Liver (tissue), 9 donors: ENCODE results near the gene SHOC2. TPM values are rescaled to one million over a fixed set of nuclear protein-coding genes. Genes with fewer than 3 reads are reported as not detected.

Source experiments
- DNase-seq: peaks from one replicate; pipeline ENCODE4 v3.0.0-alpha.2; 2017; ENCODE audit warnings: low spot score
- H3K27ac ChIP-seq, 2 donors: one replicate each; pipeline ENCODE4 v1.7.0; 2013; ENCODE audit warnings: inconsistent platforms in 2 of 2, low read length in 2 of 2, control low read depth in 1 of 2, low read depth in 1 of 2, mild to moderate bottlenecking in 1 of 2
- H3K27me3 ChIP-seq, 4 donors: one replicate each; pipeline versions ENCODE4 v1.6.1 to v1.7.0; 2013; ENCODE audit warnings: low read length in 3 of 4, inconsistent platforms in 1 of 4, mild to moderate bottlenecking in 1 of 4, moderate library complexity in 1 of 4; ENCODE audit not compliant: control insufficient read depth in 4 of 4, insufficient read depth in 4 of 4
- H3K36me3 ChIP-seq, 4 donors: one replicate each; pipeline versions ENCODE4 v1.6.1 to v1.7.0; 2013; ENCODE audit warnings: low read length in 3 of 4, mild to moderate bottlenecking in 3 of 4, low read depth in 1 of 4, moderate library complexity in 1 of 4; ENCODE audit not compliant: control insufficient read depth in 4 of 4, insufficient read depth in 3 of 4
- H3K4me1 ChIP-seq, 4 donors: one replicate each; pipeline versions ENCODE4 v1.6.1 to v1.7.0; 2013; ENCODE audit warnings: low read length in 3 of 4, mild to moderate bottlenecking in 3 of 4, moderate library complexity in 1 of 4; ENCODE audit not compliant: control insufficient read depth in 4 of 4, insufficient read depth in 4 of 4
- H3K4me3 ChIP-seq, 3 donors: one replicate each; pipeline versions ENCODE4 v1.6.1 to v1.7.0; 2013; ENCODE audit warnings: low read length in 3 of 3, control low read depth in 1 of 3, low read depth in 1 of 3, mild to moderate bottlenecking in 1 of 3
- H3K9ac ChIP-seq, 2 donors: one replicate each; pipeline ENCODE4 v1.7.0; 2013; ENCODE audit warnings: low read length in 2 of 2, mild to moderate bottlenecking in 2 of 2, moderate library complexity in 2 of 2, control low read depth in 1 of 2, low read depth in 1 of 2
- H3K9me3 ChIP-seq, 4 donors: one replicate each; pipeline versions ENCODE4 v1.6.1 to v1.7.0; 2013; ENCODE audit warnings: low read length in 3 of 4; ENCODE audit not compliant: control insufficient read depth in 4 of 4
- CTCF ChIP-seq: fragments of 150-350 bp; IDR thresholded peaks from 2 replicates; pipeline ENCODE4 v1.5.1; 2017; ENCODE audit warnings: improper control_type of control experiment, low read depth, low read length; ENCODE audit not compliant: missing input control
- EGR1 ChIP-seq, 2 donors: IDR thresholded peaks; 2 replicates each; pipeline ENCODE4 v1.6.1; 2016 to 2018; ENCODE audit warnings: antibody characterized with exemption in 2 of 2, low read depth in 2 of 2
- FOXA1 ChIP-seq: IDR thresholded peaks from 2 replicates; pipeline ENCODE4 v1.6.1; 2016; ENCODE audit warnings: antibody characterized with exemption
- FOXA2 ChIP-seq: IDR thresholded peaks from 2 replicates; pipeline ENCODE4 v1.6.1; 2016; ENCODE audit warnings: antibody characterized with exemption
- HNF4A ChIP-seq, 2 donors: conservative IDR thresholded peaks; 2 replicates each; pipeline ENCODE4 v1.6.1; 2016; ENCODE audit warnings: antibody characterized with exemption in 2 of 2, mild to moderate bottlenecking in 2 of 2
- HNF4G ChIP-seq: IDR thresholded peaks from 2 replicates; pipeline ENCODE4 v1.6.1; 2016; ENCODE audit warnings: antibody characterized with exemption
- JUND ChIP-seq, 2 donors: IDR thresholded peaks; 2 replicates each; pipeline ENCODE4 v1.6.1; 2016; ENCODE audit warnings: antibody characterized with exemption in 2 of 2
- RAD21 ChIP-seq, 2 donors: IDR thresholded peaks; 2 replicates each; pipeline ENCODE4 v1.6.1; 2016; ENCODE audit warnings: antibody characterized with exemption in 2 of 2, mild to moderate bottlenecking in 2 of 2
- RXRA ChIP-seq, 2 donors: IDR thresholded peaks; 2 replicates each; pipeline ENCODE4 v1.6.1; 2017 to 2018; ENCODE audit warnings: antibody characterized with exemption in 2 of 2, mild to moderate bottlenecking in 1 of 2
- SP1 ChIP-seq: IDR thresholded peaks from 2 replicates; pipeline ENCODE4 v1.6.1; 2018; ENCODE audit warnings: antibody characterized with exemption, mild to moderate bottlenecking
- TAF1 ChIP-seq: conservative IDR thresholded peaks from 2 replicates; pipeline ENCODE4 v1.6.1; 2016; ENCODE audit warnings: antibody characterized with exemption, mild to moderate bottlenecking
- YY1 ChIP-seq: IDR thresholded peaks from 2 replicates; pipeline ENCODE4 v1.6.1; 2016; ENCODE audit warnings: antibody characterized with exemption, mild to moderate bottlenecking
- ZBTB33 ChIP-seq: IDR thresholded peaks from 2 replicates; pipeline ENCODE4 v1.6.1; 2016; ENCODE audit warnings: antibody characterized with exemption
- WGBS: extraction: QIAGEN DNeasy Blood & Tissue Kit; methylation state at CpG from one replicate; pipeline ENCODE4 v1.1.7; 2013; 5-methylcytosine and 5-hydroxymethylcytosine counted together
- polyA plus RNA-seq, 2 donors: library from polyadenylated mRNA; stranded (reverse) in 1 of 2; unstranded in 1 of 2; fragments of 200-250 nt in 1 of 2; fragments of >200 nt in 1 of 2; fragmentation: Nextera tagmentation in 1 of 2; extraction: Ambion mirVana in 1 of 2; gene quantifications; one replicate each; pipeline versions ENCODE4 v1.2.1 to v1.2.3, GENCODE V29; 2013 to 2015
- total RNA-seq, 2 donors: library from RNA; depleted of rRNA; stranded (reverse); fragments of >200 nt; gene quantifications; one replicate each; pipeline ENCODE4 v1.2.3, GENCODE V29; 2014
- TF ChIP-seq, protein P1 (sequence below): IDR thresholded peaks from 2 replicates; pipeline ENCODE4 v1.6.1; 2016; ENCODE audit warnings: antibody characterized with exemption
- TF ChIP-seq, protein P2 (sequence below): IDR thresholded peaks from 2 replicates; pipeline ENCODE4 v1.6.1; 2016; ENCODE audit warnings: antibody characterized with exemption, mild to moderate bottlenecking
- donor health status: healthy.
- donor health status: healthy.
- donor health status: healthy.
- donor health status: healthy.
- donor health status: healthy.

SHOC2 gene
- total and polyA plus RNA-seq, 4 donors = 7.8 to 33.7 (median 17.9) TPM

GRCh38 chr10:110964681-110965080 is 45.3 kb downstream of the SHOC2 start:
- Histone ChIP-seq H3K9me3 (no peaks in the 10 kb centered on the region), H3K9ac (no peak overlapping the region), H3K36me3 (no peaks in the 10 kb centered on the region), H3K4me3 (no peak overlapping the region), H3K27ac (no peak overlapping the region), H3K4me1 (peaks cover 1 to 35% (median 26%) of the 10 kb centered on the region in 4 donors), H3K27me3 (no peaks in the 10 kb centered on the region)
- over 99% methylated on average over 5 of the region's 5 CpGs for WGBS
- no peak for TF ChIP-seq HNF4A (conservative IDR thresholded peaks at IDR 0.05)
- TF ChIP-seq, protein P1, sequence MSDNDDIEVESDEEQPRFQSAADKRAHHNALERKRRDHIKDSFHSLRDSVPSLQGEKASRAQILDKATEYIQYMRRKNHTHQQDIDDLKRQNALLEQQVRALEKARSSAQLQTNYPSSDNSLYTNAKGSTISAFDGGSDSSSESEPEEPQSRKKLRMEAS = no peak
- no peak for TF ChIP-seq FOXA2
- TF ChIP-seq RAD21 (IDR thresholded peaks at IDR 0.05) = no peak
- no peak for TF ChIP-seq JUND (IDR thresholded peaks at IDR 0.05)
- TF ChIP-seq HNF4G = no peak
- TF ChIP-seq CTCF = no peak
- no peak for TF ChIP-seq RXRA (IDR thresholded peaks at IDR 0.05)
- TF ChIP-seq ZBTB33 = no peak
- DNase-seq = no peak

- Histone ChIP-seq H3K9me3 (no peaks in the 10 kb centered on the region), H3K4me1 (peaks cover 1 to 30% (median 21%) of the 10 kb centered on the region in 4 donors), H3K9ac (no peak overlapping the region), H3K27ac (no peak overlapping the region), H3K27me3 (no peaks in the 10 kb centered on the region), H3K36me3 (no peaks in the 10 kb centered on the region), H3K4me3 (no peak overlapping the region)
- DNase-seq = no peak
- TF ChIP-seq HNF4A (conservative IDR thresholded peaks at IDR 0.05) (no peak), JUND (IDR thresholded peaks at IDR 0.05) (no peak), ZBTB33 (no peak), CTCF (no peak), FOXA2 (no peak), EGR1 (IDR thresholded peaks at IDR 0.05; ENCODE audit: low read depth in 2 of 2) (no peak), TAF1 (no peak), HNF4G (no peak), RXRA (IDR thresholded peaks at IDR 0.05) (no peak), FOXA1 (no peak), SP1 (no peak), YY1 (no peak)
- TF ChIP-seq, protein P2, sequence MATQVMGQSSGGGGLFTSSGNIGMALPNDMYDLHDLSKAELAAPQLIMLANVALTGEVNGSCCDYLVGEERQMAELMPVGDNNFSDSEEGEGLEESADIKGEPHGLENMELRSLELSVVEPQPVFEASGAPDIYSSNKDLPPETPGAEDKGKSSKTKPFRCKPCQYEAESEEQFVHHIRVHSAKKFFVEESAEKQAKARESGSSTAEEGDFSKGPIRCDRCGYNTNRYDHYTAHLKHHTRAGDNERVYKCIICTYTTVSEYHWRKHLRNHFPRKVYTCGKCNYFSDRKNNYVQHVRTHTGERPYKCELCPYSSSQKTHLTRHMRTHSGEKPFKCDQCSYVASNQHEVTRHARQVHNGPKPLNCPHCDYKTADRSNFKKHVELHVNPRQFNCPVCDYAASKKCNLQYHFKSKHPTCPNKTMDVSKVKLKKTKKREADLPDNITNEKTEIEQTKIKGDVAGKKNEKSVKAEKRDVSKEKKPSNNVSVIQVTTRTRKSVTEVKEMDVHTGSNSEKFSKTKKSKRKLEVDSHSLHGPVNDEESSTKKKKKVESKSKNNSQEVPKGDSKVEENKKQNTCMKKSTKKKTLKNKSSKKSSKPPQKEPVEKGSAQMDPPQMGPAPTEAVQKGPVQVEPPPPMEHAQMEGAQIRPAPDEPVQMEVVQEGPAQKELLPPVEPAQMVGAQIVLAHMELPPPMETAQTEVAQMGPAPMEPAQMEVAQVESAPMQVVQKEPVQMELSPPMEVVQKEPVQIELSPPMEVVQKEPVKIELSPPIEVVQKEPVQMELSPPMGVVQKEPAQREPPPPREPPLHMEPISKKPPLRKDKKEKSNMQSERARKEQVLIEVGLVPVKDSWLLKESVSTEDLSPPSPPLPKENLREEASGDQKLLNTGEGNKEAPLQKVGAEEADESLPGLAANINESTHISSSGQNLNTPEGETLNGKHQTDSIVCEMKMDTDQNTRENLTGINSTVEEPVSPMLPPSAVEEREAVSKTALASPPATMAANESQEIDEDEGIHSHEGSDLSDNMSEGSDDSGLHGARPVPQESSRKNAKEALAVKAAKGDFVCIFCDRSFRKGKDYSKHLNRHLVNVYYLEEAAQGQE = no peak
- TF ChIP-seq, protein P1 = no peak
These were observed 45.8 kb downstream of the SHOC2 start for GRCh38 chr10:110965216-110965615.
